Uterus (tissue), 2 donors: Measurements from ENCODE around the gene TRAF3IP3.

ENCODE experiments used
- CTCF ChIP-seq, 4 experiments: fragments of 200-600 bp in 2 of 4; fragments of 450-650 bp in 2 of 4; sonication (generic) in 2 of 4; IDR thresholded peaks; one replicate each; pipeline ENCODE4 v1.5.1; 2016 to 2019; ENCODE audit warnings: antibody characterized with exemption in 4 of 4, mild to moderate bottlenecking in 2 of 4, moderate library complexity in 1 of 4
- POLR2A ChIP-seq, 2 donors: fragments of 450-650 bp; IDR thresholded peaks; one replicate each; pipeline ENCODE4 v1.6.1; 2016; ENCODE audit warnings: antibody characterized with exemption in 2 of 2, mild to moderate bottlenecking in 1 of 2, moderate library complexity in 1 of 2

DNA sequence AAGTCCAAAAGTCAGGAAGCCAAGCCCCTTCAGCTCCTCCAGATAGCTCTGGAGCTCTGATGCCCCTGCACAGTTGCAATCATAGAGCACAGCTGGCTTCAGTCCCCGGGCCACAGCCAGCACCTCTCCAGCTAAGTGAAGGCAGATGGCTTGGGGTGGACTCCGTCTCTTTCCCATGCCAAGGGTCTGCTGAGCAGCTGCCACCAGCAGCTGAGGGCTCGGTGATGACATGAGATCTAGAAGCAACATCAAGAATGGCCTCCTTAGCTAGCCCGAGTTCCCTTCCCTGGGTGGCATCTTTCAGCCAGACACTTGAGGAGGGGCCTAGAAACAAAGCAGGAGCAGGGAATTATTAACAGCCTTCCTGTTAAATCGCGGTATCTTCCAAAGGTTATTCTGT, 27.5 kb downstream of the TRAF3IP3 start:
- TF ChIP-seq CTCF (IDR thresholded peaks at IDR 0.05), result no peak
- TF ChIP-seq POLR2A (IDR thresholded peaks at IDR 0.05), result no peak
